Left cardiac atrium (tissue), 4 donors: ENCODE results near the gene MXD1. TPM values are rescaled to one million over a fixed set of nuclear protein-coding genes. Genes with fewer than 3 reads are reported as not detected.

Experiments used
- ATAC-seq, 2 donors: fragments of 200-7000 bp; cut with Tn5 transposase; one replicate each; pipeline ENCODE4 v1.9.1; 2020; ENCODE audit warnings: mild to moderate bottlenecking in 2 of 2, moderate library complexity in 2 of 2
- DNase-seq: peaks from one replicate; pipeline ENCODE4 v3.0.0-alpha.2; 2020
- intact Hi-C, 2 donors: fragments of 100-400 bp; cut with DNase I; formaldehyde crosslinking; loops; one replicate each; pipeline versions ENCODE4 v1.14.1 to v1.15.1; 2022 to 2023
- total RNA-seq, 2 donors: library from RNA; stranded (reverse); fragmentation: NEBNext Ultra II Directional; extraction: Animal tissue kit (Norgen Biotek cat#: 25700); gene quantifications; one replicate each; pipeline ENCODE4 v1.2.1, GENCODE V29; 2021
- donor health status: DM: no; HTN: yes; CAD: no.
- donor health status: DM: no; HTN: yes; CAD: no; lungs with severe emphysema.
- donor health status: DM: yes; HTN: yes; CAD: no.
- donor health status: Dilated cardiomyopathy.

The MXD1 gene
- total RNA-seq, 2 donors from 2014 or later: 6.2 to 9.6 TPM

DNA sequence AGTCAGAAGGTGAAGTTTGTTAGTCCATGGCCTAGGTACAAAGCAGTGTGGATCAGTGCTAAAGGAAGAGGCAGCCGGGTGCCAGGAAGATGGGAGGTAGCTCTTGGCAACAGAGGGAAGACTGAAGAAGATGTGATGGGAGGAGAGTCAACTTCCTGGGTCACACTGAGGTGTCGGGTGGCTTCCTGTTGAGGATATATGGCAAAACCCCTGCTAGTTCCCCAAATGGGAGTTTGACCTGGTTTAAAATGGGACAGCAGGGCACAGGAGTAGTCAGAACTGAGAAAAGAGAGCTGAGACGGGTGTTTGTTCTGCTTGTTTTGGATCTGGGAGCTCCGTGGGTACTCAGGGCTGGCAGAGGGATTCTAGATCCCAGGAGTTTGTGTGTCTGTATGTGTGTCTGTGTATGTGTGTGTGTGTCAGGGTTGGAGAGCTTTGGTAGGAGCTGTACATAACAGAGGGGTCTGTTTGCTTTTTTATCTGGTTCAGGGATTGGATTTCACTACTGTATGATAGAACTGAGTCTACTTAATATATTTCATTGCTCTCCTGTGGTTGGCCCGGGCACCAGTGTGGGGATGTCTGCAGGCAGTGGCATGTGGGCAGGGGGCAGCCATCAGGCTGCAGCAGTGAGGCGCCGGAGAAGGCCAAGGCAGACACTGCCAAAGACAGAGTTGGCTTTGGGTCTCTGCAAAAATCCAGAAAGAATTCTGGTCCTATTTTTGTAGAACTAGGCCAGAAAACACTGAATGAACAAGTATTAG, 17.1 kb downstream of the MXD1 start:
- no peak for DNase-seq
- intact Hi-C loops: no loop called here
- peak in 1 of 2 donors; percentile 50 for ATAC-seq

DNA sequence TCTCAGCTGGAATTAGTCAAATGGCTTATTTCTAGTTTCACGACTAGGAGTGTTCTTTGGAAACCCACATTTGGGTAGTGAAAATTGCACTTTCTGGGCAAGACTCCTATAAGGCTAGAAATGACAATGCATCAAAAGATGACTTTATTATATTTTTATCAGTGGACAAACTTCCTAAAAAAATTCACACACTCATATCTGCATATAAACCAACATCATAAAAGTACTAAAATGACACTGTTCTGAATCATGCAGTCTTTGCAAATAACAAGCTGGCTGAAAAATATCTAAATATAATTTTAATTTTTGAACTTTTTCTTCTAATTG, 17.6 kb downstream of the MXD1 start:
- intact Hi-C loops: no loop called here
- DNase-seq (no peak), ATAC-seq (no peak)

DNA sequence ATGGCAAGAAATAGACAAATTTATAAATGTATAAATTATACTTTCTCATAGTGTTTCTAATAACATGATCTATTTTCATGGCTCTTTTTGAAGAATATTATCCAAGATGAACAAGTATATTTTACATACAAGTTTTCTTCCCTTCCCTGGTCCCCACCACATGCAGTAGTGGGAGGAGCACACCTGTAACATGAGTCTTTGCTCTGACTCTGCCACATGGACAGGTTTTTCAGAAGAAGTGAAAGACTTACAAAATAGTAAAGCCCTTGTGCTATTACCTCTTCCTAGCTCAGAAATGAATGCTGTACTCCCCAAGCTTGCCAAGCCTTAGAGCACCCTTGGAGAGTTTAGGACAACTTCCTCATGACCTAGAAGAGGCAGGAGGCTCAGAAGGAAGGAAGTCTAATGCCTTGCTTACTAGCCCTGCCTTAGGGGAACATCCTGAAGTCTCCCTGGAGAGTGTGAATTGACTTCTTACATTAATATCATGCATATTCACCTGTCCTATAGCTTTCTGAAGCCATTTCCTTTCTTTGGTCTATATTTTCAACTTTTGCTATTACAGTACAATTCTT, 18.4 kb downstream of the MXD1 start:
- intact Hi-C loops: no loop called here
- peak in 1 of 2 donors; percentile 68 for ATAC-seq
- no peak for DNase-seq

- DNase-seq (peak; percentile 44), ATAC-seq (peak; percentile 8 to 92)
- intact Hi-C loops: no loop called here
Measured at GRCh38 chr2:69933839-69934613, 19.1 kb downstream of the MXD1 start.

GRCh38 chr2:69934614-69934908, 19.7 kb downstream of the MXD1 start:
- intact Hi-C loops: no loop called here
- no peak for DNase-seq
- ATAC-seq: no peak

DNA sequence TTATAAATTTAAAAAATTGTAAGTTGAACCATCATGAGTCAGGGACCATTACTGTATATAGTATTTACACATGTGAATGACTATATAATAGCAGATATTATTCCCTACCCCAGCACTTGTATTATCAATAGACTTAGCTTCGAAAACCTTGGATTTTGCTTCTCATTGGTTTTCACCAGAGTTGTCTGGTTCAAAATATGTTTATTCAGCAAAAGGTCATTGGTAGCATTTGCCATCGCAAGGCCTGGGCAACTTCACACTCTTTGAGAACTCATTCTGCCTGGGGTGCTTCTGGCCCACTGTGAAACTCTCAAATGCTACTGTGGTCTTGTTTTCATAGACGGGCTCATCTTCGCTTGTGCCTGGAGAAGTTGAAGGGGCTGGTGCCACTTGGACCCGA, 20.1 kb downstream of the MXD1 start:
- intact Hi-C loops: no loop called here
- ATAC-seq: no peak
- no peak for DNase-seq

DNA sequence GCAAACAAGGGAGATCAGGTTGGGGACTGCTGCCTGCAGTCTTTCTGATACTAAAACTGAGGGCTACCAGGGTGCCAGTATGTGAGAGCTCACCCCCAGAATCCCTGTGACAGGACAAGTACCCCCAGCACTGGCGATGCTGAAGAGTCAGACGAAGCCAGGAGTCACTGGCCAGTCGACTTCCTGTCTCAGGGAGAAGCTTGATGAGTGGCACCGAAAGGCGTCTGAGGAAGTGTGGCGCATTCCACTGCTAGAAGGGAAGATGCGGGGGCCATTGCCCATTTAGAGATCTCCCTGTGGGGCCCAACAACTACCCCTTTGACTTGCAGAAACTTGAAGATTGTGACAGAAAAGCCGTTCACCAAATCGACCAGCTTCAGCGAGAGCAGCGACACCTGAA, 22.0 kb downstream of the MXD1 start:
- intact Hi-C loops: no loop called here
- ATAC-seq (no peak), DNase-seq (no peak)

DNA sequence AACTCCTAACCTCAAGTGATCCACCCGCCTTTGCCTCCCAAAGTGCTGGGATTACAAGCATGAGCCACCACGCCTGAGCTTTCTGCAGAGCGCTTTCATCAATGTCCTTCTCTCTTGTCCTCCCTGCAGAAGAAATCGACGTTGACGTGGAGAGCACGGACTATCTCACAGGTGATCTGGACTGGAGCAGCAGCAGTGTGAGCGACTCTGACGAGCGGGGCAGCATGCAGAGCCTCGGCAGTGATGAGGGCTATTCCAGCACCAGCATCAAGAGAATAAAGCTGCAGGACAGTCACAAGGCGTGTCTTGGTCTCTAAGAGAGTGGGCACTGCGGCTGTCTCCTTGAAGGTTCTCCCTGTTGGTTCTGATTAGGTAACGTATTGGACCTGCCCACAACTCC, 23.1 kb downstream of the MXD1 start:
- ATAC-seq: no peak
- no peak for DNase-seq
- intact Hi-C loops: no loop called here

- ATAC-seq: no peak
- intact Hi-C loops: no loop called here
- no peak for DNase-seq
Measured at GRCh38 chr2:69939722-69940121, 24.8 kb downstream of the MXD1 start.

- intact Hi-C loops: no loop called here
- ATAC-seq: no peak
- DNase-seq: no peak
Measured at GRCh38 chr2:69940691-69941090, 25.8 kb downstream of the MXD1 start.

GRCh38 chr2:69943000-69943842, 28.3 kb downstream of the MXD1 start:
- intact Hi-C loops: no loop called here
- DNase-seq (no peak), ATAC-seq (no peak)

DNA sequence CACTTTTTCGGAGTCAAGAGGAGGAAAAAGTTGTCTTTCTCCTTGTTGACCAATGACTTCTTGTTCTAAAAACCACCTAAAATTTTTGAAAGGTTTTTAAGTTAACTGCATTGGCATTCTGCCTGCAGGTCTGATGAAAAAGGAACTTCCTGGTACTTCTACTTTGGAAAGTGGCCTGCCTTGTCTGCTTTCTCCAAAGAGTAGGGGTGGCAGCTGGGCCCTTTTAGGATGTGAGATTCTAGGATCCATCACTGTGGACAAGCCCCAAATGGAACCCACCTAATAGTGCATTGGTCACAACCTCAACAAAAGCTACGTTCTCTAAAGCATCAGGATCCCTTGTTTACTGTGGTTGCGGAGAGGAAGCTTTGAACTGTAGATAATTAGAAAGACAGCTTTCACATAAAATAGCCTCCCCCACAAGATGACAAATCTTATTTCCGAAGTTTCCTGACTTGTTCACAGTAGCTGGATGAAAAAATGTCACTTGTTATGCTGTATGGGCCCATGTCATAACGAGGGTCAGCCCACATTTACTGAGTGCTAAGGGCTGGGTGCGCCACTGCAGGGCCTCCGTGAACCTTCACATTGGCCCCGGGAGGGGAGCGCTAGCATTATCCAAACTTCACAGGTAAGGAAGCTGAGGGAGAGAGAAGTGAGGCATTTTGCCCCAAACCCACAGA, 29.1 kb downstream of the MXD1 start:
- DNase-seq: no peak
- intact Hi-C loops: no loop called here
- no peak for ATAC-seq

GRCh38 chr2:69944756-69945155, 29.8 kb downstream of the MXD1 start:
- DNase-seq (no peak), ATAC-seq (no peak)
- intact Hi-C loops: no loop called here

DNA sequence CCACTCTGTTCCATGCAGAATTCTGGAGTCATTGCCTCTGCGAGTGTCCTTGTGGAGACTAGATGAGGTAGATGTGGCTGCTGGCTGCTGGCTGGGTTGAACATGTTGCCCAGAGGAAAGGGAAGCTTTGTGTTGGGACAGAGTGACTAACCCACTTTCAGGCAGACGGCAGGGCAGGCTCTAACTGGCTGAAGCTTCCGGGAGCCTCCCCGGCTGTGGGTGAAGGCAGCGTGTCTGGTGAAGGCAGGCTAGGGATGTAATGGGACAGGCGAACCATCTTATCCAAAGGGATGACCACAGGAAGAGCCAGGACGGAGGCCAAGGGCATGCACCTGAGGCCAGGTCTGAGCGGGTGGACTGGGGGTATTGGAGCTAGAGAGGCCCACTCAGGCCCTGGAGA, 30.5 kb downstream of the MXD1 start:
- intact Hi-C loops: no loop called here
- peak; percentile 45 for DNase-seq
- peak in 1 of 2 donors; percentile 47 for ATAC-seq

DNA sequence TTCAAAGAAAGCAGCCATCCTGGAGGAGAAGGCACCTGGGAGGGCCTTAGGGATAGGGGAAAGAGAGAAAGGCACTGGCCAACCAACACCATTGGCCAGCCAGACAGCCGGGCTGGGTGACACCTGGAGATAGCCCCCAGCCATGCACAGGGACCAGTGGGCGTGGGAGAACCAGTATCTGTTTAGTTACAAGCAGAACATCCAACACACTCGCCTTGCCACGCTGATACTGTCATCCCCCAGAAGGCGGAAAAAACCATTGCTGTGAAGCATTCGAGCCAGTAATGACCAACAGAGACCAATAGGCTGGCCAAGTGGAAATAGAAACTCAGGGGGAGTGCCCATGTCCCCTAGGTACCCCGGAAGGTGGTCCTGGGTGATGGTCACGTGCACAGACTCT, 31.0 kb downstream of the MXD1 start:
- intact Hi-C loops: no loop called here
- DNase-seq: no peak

GRCh38 chr2:69946351-69947324, 31.7 kb downstream of the MXD1 start:
- intact Hi-C loops: no loop called here
- ATAC-seq (peak; percentile 28 to 45), DNase-seq (no peak)

More for the DNA sequence above, 31.0 kb downstream of the MXD1 start:
- ATAC-seq: no peak

- intact Hi-C loops: no loop called here
- ATAC-seq (no peak), DNase-seq (no peak)
Measured at GRCh38 chr2:69947325-69947931, 32.5 kb downstream of the MXD1 start.
